ENCODE measurements around the gene OR51G2. TPM values are rescaled to one million over a fixed set of nuclear protein-coding genes. Genes with fewer than 3 reads are reported as not detected.

The OR51G2 gene
- total RNA-seq, 1 donor from 2014 or later: not detected

- H3K27ac Mint-ChIP-seq: no peak overlapping the region
- no peak for TF ChIP-seq CTCF (conservative IDR thresholded peaks at IDR 0.05)
Observed at GRCh38 chr11:4936745-4937144, 17.6 kb upstream of the OR51G2 start.

GRCh38 chr11:4932751-4933150 lies 13.6 kb upstream of the OR51G2 start:
- H3K4me1 Mint-ChIP-seq (ENCODE audit: unreplicated experiment): no peaks in the 10 kb centered on the region
- no peak overlapping the region for H3K4me3 Mint-ChIP-seq
- TF ChIP-seq CTCF (conservative IDR thresholded peaks at IDR 0.05): no peak
- DNase-seq (ENCODE audit: extremely low spot score, unreplicated experiment): no peak
- no peak overlapping the region for H3K27ac Mint-ChIP-seq
- no peaks in the 10 kb centered on the region for H3K36me3 Mint-ChIP-seq
- H3K27me3 Mint-ChIP-seq: peaks cover 3% of the 10 kb centered on the region
- H3K9me3 Mint-ChIP-seq: no peaks in the 10 kb centered on the region

More at GRCh38 chr11:4936745-4937144, 17.6 kb upstream of the OR51G2 start:
- no peaks in the 10 kb centered on the region for H3K36me3 Mint-ChIP-seq
- no peak for DNase-seq (ENCODE audit: extremely low spot score, unreplicated experiment)
- H3K4me3 Mint-ChIP-seq: no peak overlapping the region
- peaks cover 6% of the 10 kb centered on the region for H3K27me3 Mint-ChIP-seq
- no peaks in the 10 kb centered on the region for H3K9me3 Mint-ChIP-seq
- no peaks in the 10 kb centered on the region for H3K4me1 Mint-ChIP-seq (ENCODE audit: unreplicated experiment)

- no peaks in the 10 kb centered on the region for H3K4me1 Mint-ChIP-seq (ENCODE audit: unreplicated experiment)
- H3K27me3 Mint-ChIP-seq: peaks cover 3% of the 10 kb centered on the region
- no peaks in the 10 kb centered on the region for H3K36me3 Mint-ChIP-seq
- no peaks in the 10 kb centered on the region for H3K9me3 Mint-ChIP-seq
- TF ChIP-seq CTCF (conservative IDR thresholded peaks at IDR 0.05): no peak
- no peak for DNase-seq (ENCODE audit: extremely low spot score, unreplicated experiment)
- no peak overlapping the region for H3K4me3 Mint-ChIP-seq
- no peak overlapping the region for H3K27ac Mint-ChIP-seq
Observed at GRCh38 chr11:4926608-4927007, 7.5 kb upstream of the OR51G2 start.

GRCh38 chr11:4924239-4924638 lies 5.1 kb upstream of the OR51G2 start, which contains the start of gene OR51G1:
OR51G1 (minus strand) TSS chr11:4924339; CDS start chr11:4924339, 0 bp downstream.
- H3K9me3 Mint-ChIP-seq: no peaks in the 10 kb centered on the region
- no peak within 1 kb of the TSS for H3K4me3 Mint-ChIP-seq
- no peak for TF ChIP-seq CTCF (conservative IDR thresholded peaks at IDR 0.05)
- peaks cover 3% of the 10 kb centered on the region for H3K27me3 Mint-ChIP-seq
- no peaks in the 10 kb centered on the region for H3K36me3 Mint-ChIP-seq
- no peaks in the 10 kb centered on the region for H3K4me1 Mint-ChIP-seq (ENCODE audit: unreplicated experiment)
- no peak for DNase-seq (ENCODE audit: extremely low spot score, unreplicated experiment)
- no peak within 1 kb of the TSS for H3K27ac Mint-ChIP-seq

- H3K4me3 Mint-ChIP-seq: no peak overlapping the region
- no peaks in the 10 kb centered on the region for H3K4me1 Mint-ChIP-seq (ENCODE audit: unreplicated experiment)
- no peak overlapping the region for H3K27ac Mint-ChIP-seq
- no peak for TF ChIP-seq CTCF (conservative IDR thresholded peaks at IDR 0.05)
- no peaks in the 10 kb centered on the region for H3K36me3 Mint-ChIP-seq
- DNase-seq (ENCODE audit: extremely low spot score, unreplicated experiment): no peak
- peaks cover 3% of the 10 kb centered on the region for H3K27me3 Mint-ChIP-seq
- no peaks in the 10 kb centered on the region for H3K9me3 Mint-ChIP-seq
Observed at GRCh38 chr11:4922304-4922703, 3.2 kb upstream of the OR51G2 start.

- no peak for TF ChIP-seq CTCF (conservative IDR thresholded peaks at IDR 0.05)
- Mint-ChIP-seq H3K4me3 (no peak overlapping the region), H3K36me3 (no peaks in the 10 kb centered on the region), H3K9me3 (no peaks in the 10 kb centered on the region), H3K27me3 (peaks cover 3% of the 10 kb centered on the region), H3K27ac (no peak overlapping the region), H3K4me1 (ENCODE audit: unreplicated experiment) (no peaks in the 10 kb centered on the region)
- DNase-seq (ENCODE audit: extremely low spot score, unreplicated experiment): no peak
Observed at GRCh38 chr11:4921796-4922195, 2.6 kb upstream of the OR51G2 start.
